Right cardiac atrium (tissue), 5 donors: ENCODE results near the gene C19orf25. TPM values are rescaled to one million over a fixed set of nuclear protein-coding genes. Genes with fewer than 3 reads are reported as not detected.
A peak's percentile ranks its signal among the peaks of the same experiment; 100 is the strongest.
"Not testable (repeated sequence)": the region's sequence is repeated elsewhere in the genome, so short reads cannot be mapped to it uniquely, and the experiment has no call there.

Source experiments
- ATAC-seq, 2 donors: fragments of 200-7000 bp; cut with Tn5 transposase; one replicate each; pipeline versions ENCODE4 v1.8.0 to v1.9.1; 2020; ENCODE audit warnings: moderate library complexity in 2 of 2, mild to moderate bottlenecking in 1 of 2
- DNase-seq, 3 donors: peaks; one replicate each; pipeline ENCODE4 v3.0.0-alpha.2; 2020
- H3K27ac ChIP-seq: one replicate; pipeline ENCODE4 v1.5.1; 2013; ENCODE audit warnings: mild to moderate bottlenecking, low read length, control low read depth, moderate library complexity
- H3K27me3 ChIP-seq: one replicate; pipeline ENCODE4 v1.6.1; 2013; ENCODE audit not compliant: control insufficient read depth, insufficient read depth
- H3K4me1 ChIP-seq: one replicate; pipeline ENCODE4 v1.6.1; 2013; ENCODE audit warnings: low read length; ENCODE audit not compliant: control insufficient read depth, insufficient read depth
- H3K4me3 ChIP-seq: one replicate; pipeline ENCODE4 v1.5.1; 2013; ENCODE audit warnings: low read length, control low read depth
- H3K9me3 ChIP-seq: one replicate; pipeline ENCODE4 v1.6.1; 2013; ENCODE audit warnings: low read length; ENCODE audit not compliant: control insufficient read depth
- WGBS: extraction: QIAGEN DNeasy Blood & Tissue Kit; methylation state at CpG from one replicate; pipeline ENCODE4 v1.1.7; 2013; 5-methylcytosine and 5-hydroxymethylcytosine counted together
- intact Hi-C, 4 donors: fragments of 100-400 bp; cut with DNase I; formaldehyde crosslinking; loops; one replicate each; pipeline versions ENCODE4 v1.11.0 to v1.14.0; 2022 to 2023
- polyA plus RNA-seq: library from polyadenylated mRNA; stranded (reverse); fragments of 200-250 nt; gene quantifications from one replicate; pipeline ENCODE4 v1.2.3, GENCODE V29; 2013
- total RNA-seq, 4 donors: library from RNA; stranded (reverse); fragmentation: NEBNext Ultra II Directional; extraction: Animal tissue kit (Norgen Biotek cat#: 25700); gene quantifications; one replicate each; pipeline ENCODE4 v1.2.1, GENCODE V29; 2021
- donor health status: healthy with polysubstance abuse.
- donor health status: DM: no; HTN: yes; CAD: no.
- donor health status: DM: no; HTN: no; CAD: no.
- donor health status: DM: no; HTN: yes; CAD: no; lungs with severe emphysema.
- donor health status: DM: yes; HTN: yes; CAD: no.

Gene C19orf25
- total and polyA plus RNA-seq, 5 donors: 14.4 to 23.6 (median 18.2) TPM

GRCh38 chr19:1505012-1505411 lies 26.0 kb upstream of the C19orf25 start:
- intact Hi-C loops: no loop called here
- Histone ChIP-seq H3K27me3 (no peaks in the 10 kb centered on the region), H3K27ac (no peak overlapping the region), H3K4me1 (no peaks in the 10 kb centered on the region), H3K4me3 (no peak overlapping the region), H3K9me3 (no peaks in the 10 kb centered on the region)
- ATAC-seq (no peak), DNase-seq (no peak)
- WGBS: 79% methylated on average over 8 of the region's 8 CpGs

GRCh38 chr19:1503925-1504773 lies 25.1 kb upstream of the C19orf25 start:
- no peak for ATAC-seq
- Histone ChIP-seq H3K9me3 (no peaks in the 10 kb centered on the region), H3K27ac (no peak overlapping the region), H3K4me3 (no peak overlapping the region), H3K4me1 (no peaks in the 10 kb centered on the region), H3K27me3 (no peaks in the 10 kb centered on the region)
- 59% methylated on average over 23 of the region's 23 CpGs for WGBS
- peak in 2 of 3 donors; percentile 40 to 57 for DNase-seq
- intact Hi-C loops: no loop called here

GRCh38 chr19:1503089-1503924 lies 24.3 kb upstream of the C19orf25 start:
- WGBS: 6% methylated on average over 49 of the region's 49 CpGs
- Histone ChIP-seq H3K4me1 (no peaks in the 10 kb centered on the region), H3K4me3 (no peak overlapping the region), H3K9me3 (no peaks in the 10 kb centered on the region), H3K27me3 (no peaks in the 10 kb centered on the region), H3K27ac (no peak overlapping the region)
- DNase-seq: peak; percentile 61 to 86 (median 86)
- ATAC-seq: no peak
- intact Hi-C loops: no loop called here

DNA sequence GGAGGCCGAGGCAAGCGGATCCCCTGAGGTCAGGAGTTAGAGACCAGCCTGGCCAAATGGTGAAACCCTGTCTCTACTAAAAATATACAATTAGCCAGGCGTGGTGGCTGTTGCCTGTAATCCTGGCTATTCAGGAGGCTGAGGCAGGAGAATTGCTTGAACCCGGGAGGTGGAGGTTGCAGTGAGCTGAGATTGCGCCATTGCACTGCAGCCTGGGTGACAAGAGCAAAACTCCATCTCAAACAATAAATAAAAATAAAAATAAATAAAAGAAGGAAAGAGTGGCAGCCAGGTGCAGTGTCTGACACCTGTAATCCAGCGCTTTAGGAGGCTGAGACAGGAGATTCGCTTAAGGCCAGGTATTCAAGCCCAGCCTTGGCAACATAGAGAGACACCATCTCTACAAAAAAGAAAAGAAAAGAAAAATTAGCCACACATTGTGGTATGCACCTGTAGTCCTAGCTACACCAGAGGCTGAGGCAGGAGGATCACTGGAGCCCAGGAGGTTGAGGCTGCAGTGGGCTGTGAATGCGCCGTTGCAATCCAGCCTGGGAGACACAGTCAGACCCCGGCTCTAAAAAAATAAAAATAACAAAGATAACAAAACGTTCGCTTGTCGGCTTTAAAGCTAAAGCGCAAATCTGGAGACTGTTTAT lies 23.5 kb upstream of the C19orf25 start:
- no peak overlapping the region for H3K27ac ChIP-seq
- no peak overlapping the region for H3K4me3 ChIP-seq
- ATAC-seq: no peak
- no peak for DNase-seq
- no peaks in the 10 kb centered on the region for H3K4me1 ChIP-seq
- 54% methylated on average over 14 of the region's 14 CpGs for WGBS
- intact Hi-C loops: no loop called here
- H3K9me3 ChIP-seq: no peaks in the 10 kb centered on the region
- no peaks in the 10 kb centered on the region for H3K27me3 ChIP-seq

GRCh38 chr19:1501200-1501595 lies 22.2 kb upstream of the C19orf25 start:
- ATAC-seq: no peak
- no peaks in the 10 kb centered on the region for H3K9me3 ChIP-seq
- intact Hi-C loops: no loop called here
- DNase-seq: no peak
- no peaks in the 10 kb centered on the region for H3K27me3 ChIP-seq
- no peaks in the 10 kb centered on the region for H3K4me1 ChIP-seq
- 72% methylated on average over 9 of the region's 9 CpGs for WGBS
- H3K4me3 ChIP-seq: no peak overlapping the region
- no peak overlapping the region for H3K27ac ChIP-seq

GRCh38 chr19:1499231-1499630 lies 20.2 kb upstream of the C19orf25 start:
- intact Hi-C loops, H3K4me3 ChIP-seq, ATAC-seq, H3K4me1 ChIP-seq, H3K9me3 ChIP-seq, DNase-seq, H3K27me3 ChIP-seq, H3K27ac ChIP-seq: not testable (repeated sequence)
- 91% methylated on average over 28 of the region's 34 CpGs for WGBS

GRCh38 chr19:1497578-1498235 lies 18.7 kb upstream of the C19orf25 start:
- ATAC-seq (no peak), DNase-seq (peak in 1 of 3 donors; percentile 39)
- Histone ChIP-seq H3K9me3 (no peaks in the 10 kb centered on the region), H3K27ac (no peak overlapping the region), H3K4me1 (no peaks in the 10 kb centered on the region), H3K4me3 (no peak overlapping the region), H3K27me3 (no peaks in the 10 kb centered on the region)
- 84% methylated on average over 25 of the region's 25 CpGs for WGBS
- intact Hi-C loops: no loop called here

GRCh38 chr19:1496714-1497577 lies 17.9 kb upstream of the C19orf25 start:
- DNase-seq: peak in 1 of 3 donors; percentile 55
- 75% methylated on average over 39 of the region's 39 CpGs for WGBS
- H3K27me3 ChIP-seq: no peaks in the 10 kb centered on the region

DNA sequence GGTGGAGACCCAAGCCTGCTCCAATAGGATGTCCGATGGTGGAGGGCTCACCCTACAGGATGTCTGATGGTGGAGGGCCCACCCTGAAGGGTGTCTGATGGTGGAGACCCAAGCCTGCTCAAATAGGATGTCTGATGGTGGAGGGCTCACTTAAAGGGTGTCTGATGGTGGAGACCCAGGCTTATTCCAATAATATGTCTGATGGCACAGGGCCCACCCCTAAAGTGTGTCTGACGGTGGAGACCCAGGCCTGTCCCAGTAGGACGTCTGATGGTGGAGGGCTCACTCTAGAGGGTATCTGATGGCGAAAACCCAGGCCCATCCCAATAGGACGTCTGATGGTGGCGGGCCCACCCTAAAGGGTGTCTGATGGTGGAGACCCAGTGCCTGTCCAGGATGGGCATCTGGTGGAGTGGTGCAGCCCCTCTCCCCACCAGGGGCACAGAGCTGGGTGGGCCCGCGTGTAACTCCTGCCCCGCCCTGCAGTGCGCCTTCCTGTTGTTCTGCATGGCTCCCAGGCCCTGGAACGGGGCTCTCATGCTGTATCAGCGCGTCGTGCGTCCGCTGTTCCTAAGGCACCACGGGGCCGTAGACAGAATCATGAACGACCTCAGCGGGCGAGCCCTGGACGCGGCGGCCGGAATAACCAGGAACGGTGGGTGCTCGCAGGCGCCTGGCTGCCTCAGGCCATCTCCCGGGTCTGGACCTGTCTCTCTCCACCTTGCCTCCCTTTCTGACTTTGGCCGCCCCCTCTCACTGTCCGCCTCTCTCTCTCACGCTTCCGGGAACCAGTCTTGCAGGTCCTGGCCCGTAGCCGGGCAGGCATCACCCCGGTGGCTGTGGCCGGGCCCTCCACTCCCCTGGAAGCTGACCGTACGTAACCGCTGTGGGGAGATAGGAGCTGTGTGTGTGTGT lies 17.0 kb upstream of the C19orf25 start:
- 80% methylated on average over 40 of the region's 40 CpGs for WGBS
- H3K4me1 ChIP-seq: no peaks in the 10 kb centered on the region
- no peak overlapping the region for H3K4me3 ChIP-seq
- intact Hi-C loops: no loop called here
- no peak overlapping the region for H3K27ac ChIP-seq
- ATAC-seq: no peak
- DNase-seq: no peak
- H3K27me3 ChIP-seq: no peaks in the 10 kb centered on the region
- H3K9me3 ChIP-seq: no peaks in the 10 kb centered on the region

More at GRCh38 chr19:1496714-1497577, 17.9 kb upstream of the C19orf25 start:
- no peaks in the 10 kb centered on the region for H3K4me1 ChIP-seq
- no peak overlapping the region for H3K27ac ChIP-seq
- H3K4me3 ChIP-seq: no peak overlapping the region
- no peak for ATAC-seq
- intact Hi-C loops: no loop called here
- H3K9me3 ChIP-seq: no peaks in the 10 kb centered on the region
